A549 (cell line): Measurements from ENCODE around the gene CPXM1. TPM values are rescaled to one million over a fixed set of nuclear protein-coding genes. Genes with fewer than 3 reads are reported as not detected.
A peak's percentile ranks its signal among the peaks of the same experiment; 100 is the strongest.

Experiments used
- ATAC-seq, 2 experiments: fragments of 200-7000 bp in 1 of 2; fragments of >200 bp in 1 of 2; cut with Nextera tagmentation in 1 of 2; cut with Tn5 transposase in 1 of 2; 3 replicates each; pipeline versions ENCODE4 v1.8.0 to v1.9.1; 2018 to 2020; ENCODE audit warnings: mild to moderate bottlenecking in 1 of 2, moderate library complexity in 1 of 2
- CTCF ChIA-PET: fragments of 300-600 bp; sonication (Branson Sonifier 250); formaldehyde crosslinking; extraction: SDS; loops from one replicate; lab custom pipeline; 2021; ENCODE audit warnings: antibody characterized with exemption, inconsistent platforms; lab: Yijun Ruan, JAX
- POLR2A ChIA-PET: fragments of 350-600 bp; formaldehyde crosslinking; extraction: SDS; loops from one replicate; lab custom pipeline; 2021; ENCODE audit warnings: antibody characterized with exemption, inconsistent platforms; lab: Yijun Ruan, JAX
- DNase-seq, 2 experiments: peaks; one replicate each; pipeline versions ENCODE4 v3.0.0 to v3.0.0-alpha.2; 2011 to 2016; ENCODE audit warnings: low read depth in 1 of 2, low spot score in 1 of 2
- FAIRE-seq: peaks from 2 replicates; lab custom pipeline; 2011; peaks lifted over from hg19 to GRCh38; lab: Jason Lieb, UNC
- H3K27ac ChIP-seq, 2 experiments: fragments of >200 bp; sonication (Bioruptor Twin); formaldehyde crosslinking; 3 replicates each; pipeline ENCODE4 v1.5.1; 2016 to 2017
- H3K4me1 ChIP-seq: fragments of >200 bp; sonication (Bioruptor Twin); formaldehyde crosslinking; 3 replicates; pipeline ENCODE4 v1.6.1; 2016
- H3K4me2 ChIP-seq: fragments of >200 bp; sonication (Bioruptor Twin); formaldehyde crosslinking; 3 replicates; pipeline ENCODE4 v1.6.1; 2016
- H3K4me3 ChIP-seq: fragments of >200 bp; sonication (Bioruptor Twin); formaldehyde crosslinking; 3 replicates; pipeline ENCODE4 v1.5.1; 2016
- H3K9me3 ChIP-seq: fragments of >200 bp; sonication (Bioruptor Twin); formaldehyde crosslinking; 3 replicates; pipeline ENCODE4 v1.6.1; 2016
- BHLHE40 ChIP-seq: IDR thresholded peaks from 2 replicates; pipeline ENCODE4 v1.6.1; 2012; ENCODE audit warnings: low read depth, low read length, inconsistent platforms
- CTCF ChIP-seq: fragments of >200 bp; sonication (Bioruptor Twin); formaldehyde crosslinking; IDR thresholded peaks from 3 replicates; pipeline ENCODE4 v1.5.1; 2016
- EP300 ChIP-seq, 2 experiments: fragments of >200 bp; sonication (Bioruptor Twin); formaldehyde crosslinking; IDR thresholded peaks; 2 replicates in 1 of 2; 3 replicates in 1 of 2; pipeline ENCODE4 v1.6.1; 2016 to 2017
- HEYL ChIP-seq: fragments of 250-450 bp; sonication (Bioruptor Pico); IDR thresholded peaks from 2 replicates; pipeline ENCODE4 v1.8.0; 2021; ENCODE audit warnings: mild to moderate bottlenecking, moderate library complexity
- HOXB5 ChIP-seq: fragments of 250-450 bp; sonication (Bioruptor Pico); IDR thresholded peaks from 2 replicates; pipeline ENCODE4 v1.5.0; 2020; ENCODE audit warnings: mild to moderate bottlenecking, moderate library complexity
- MYC ChIP-seq: IDR thresholded peaks from 2 replicates; pipeline ENCODE4 v1.6.1; 2012; ENCODE audit warnings: mild to moderate bottlenecking, inconsistent platforms, low read length, improper control_type of control experiment, borderline replicate concordance
- NFE2L2 ChIP-seq: fragments of 150-350 bp; conservative IDR thresholded peaks from 2 replicates; pipeline ENCODE4 v1.6.1; 2014; ENCODE audit warnings: low read length
- NR3C1 ChIP-seq: fragments of >200 bp; sonication (Bioruptor Twin); formaldehyde crosslinking; IDR thresholded peaks from 3 replicates; pipeline ENCODE4 v1.6.1; 2017
- RARB ChIP-seq: fragments of 250-450 bp; sonication (Bioruptor Pico); IDR thresholded peaks from 2 replicates; pipeline ENCODE4 v1.8.0; 2021; ENCODE audit warnings: mild to moderate bottlenecking, moderate library complexity
- SMC3 ChIP-seq: fragments of >200 bp; sonication (Bioruptor Twin); formaldehyde crosslinking; IDR thresholded peaks from 3 replicates; pipeline ENCODE4 v1.6.1; 2018; ENCODE audit warnings: inconsistent platforms
- TFCP2L1 ChIP-seq: fragments of 250-450 bp; sonication (Bioruptor Pico); IDR thresholded peaks from 2 replicates; pipeline ENCODE4 v1.5.0; 2021; ENCODE audit warnings: mild to moderate bottlenecking
- TP53 ChIP-seq: fragments of 250-450 bp; sonication (Bioruptor Pico); IDR thresholded peaks from 2 replicates; pipeline ENCODE4 v1.5.0; 2021; ENCODE audit warnings: mild to moderate bottlenecking, moderate library complexity
- USF2 ChIP-seq: fragments of 450-650 bp; IDR thresholded peaks from 2 replicates; pipeline ENCODE4 v1.6.1; 2014; ENCODE audit warnings: antibody characterized with exemption
- ZNF302 ChIP-seq: fragments of 250-450 bp; sonication (Bioruptor Pico); IDR thresholded peaks from 2 replicates; pipeline ENCODE4 v1.9.0; 2021; ENCODE audit warnings: inconsistent platforms, mild to moderate bottlenecking, moderate library complexity
- ZSCAN20 ChIP-seq: fragments of 250-450 bp; sonication (Bioruptor Pico); IDR thresholded peaks from 2 replicates; pipeline ENCODE4 v1.8.0; 2022; ENCODE audit warnings: mild to moderate bottlenecking, moderate library complexity
- WGBS: methylation state at CpG from one replicate; pipeline ENCODE4 v1.1.6; 2017; ENCODE audit errors: missing lambda C conversion rate; 5-methylcytosine and 5-hydroxymethylcytosine counted together
- polyA plus RNA-seq, 4 experiments: library from polyadenylated mRNA; depleted of rRNA in 3 of 4; stranded (reverse); fragments of >200 nt; fragmentation: RNase III in 1 of 4; extraction: RNeasy Plus Mini Kit Qiagen cat#74134 plus additional on column Dnase treatment in 1 of 4; gene quantifications; 2 replicates in 3 of 4; 3 replicates in 1 of 4; pipeline ENCODE4 v1.2.3, GENCODE V29; 2011 to 2017
- TF ChIP-seq, protein P1 (sequence below): IDR thresholded peaks from 2 replicates; pipeline ENCODE4 v1.6.1; 2012; ENCODE audit warnings: low read depth, borderline replicate concordance
- TF ChIP-seq, protein P2 (sequence below): IDR thresholded peaks from 2 replicates; pipeline ENCODE4 v1.6.1; 2012
- TF ChIP-seq, protein P3 (sequence below): fragments of 150-350 bp; IDR thresholded peaks from 2 replicates; pipeline ENCODE4 v1.6.1; 2014; ENCODE audit warnings: low read depth, mild to moderate bottlenecking, low read length

The CPXM1 gene
- polyA plus RNA-seq, 2 of the 4 experiments (the other 2 are of a cell fraction) = not detected

- no peaks in the 10 kb centered on the region for H3K9me3 ChIP-seq
- TF ChIP-seq NR3C1 = no peak
- no peak for TF ChIP-seq MYC
- no peak for TF ChIP-seq HOXB5
- TF ChIP-seq, protein P1, sequence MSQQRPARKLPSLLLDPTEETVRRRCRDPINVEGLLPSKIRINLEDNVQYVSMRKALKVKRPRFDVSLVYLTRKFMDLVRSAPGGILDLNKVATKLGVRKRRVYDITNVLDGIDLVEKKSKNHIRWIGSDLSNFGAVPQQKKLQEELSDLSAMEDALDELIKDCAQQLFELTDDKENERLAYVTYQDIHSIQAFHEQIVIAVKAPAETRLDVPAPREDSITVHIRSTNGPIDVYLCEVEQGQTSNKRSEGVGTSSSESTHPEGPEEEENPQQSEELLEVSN = no peak
- no peak for TF ChIP-seq HEYL (CRISPR knock-in tag)
- no peak for TF ChIP-seq BHLHE40
- TF ChIP-seq, all 56 proteins: peak for 0
- WGBS = 76% methylated on average over 30 of the region's 30 CpGs
- POLR2A ChIA-PET = no interaction called here
- H3K4me3 ChIP-seq = no peak overlapping the region; the same call in 2 of the 3 replicates
- DNase-seq (no peak), ATAC-seq (no peak), FAIRE-seq (no peak)
- H3K4me2 ChIP-seq = peak overlapping the region; percentile 96
- peak overlapping the region; percentile 31 to 63; a peak in 3 of 6 replicates for H3K27ac ChIP-seq
- CTCF ChIA-PET = interaction anchor here (0.5 to 1.4 kb wide), 4 partner anchors 9 to 304 kb away, joined by 3 to 6 read pairs (median 4); no protein-coding TSS in a partner anchor
- peaks cover 44% of the 10 kb centered on the region for H3K4me1 ChIP-seq
Observed at GRCh38 chr20:2749951-2750490, 50.4 kb downstream of the CPXM1 start.

DNA sequence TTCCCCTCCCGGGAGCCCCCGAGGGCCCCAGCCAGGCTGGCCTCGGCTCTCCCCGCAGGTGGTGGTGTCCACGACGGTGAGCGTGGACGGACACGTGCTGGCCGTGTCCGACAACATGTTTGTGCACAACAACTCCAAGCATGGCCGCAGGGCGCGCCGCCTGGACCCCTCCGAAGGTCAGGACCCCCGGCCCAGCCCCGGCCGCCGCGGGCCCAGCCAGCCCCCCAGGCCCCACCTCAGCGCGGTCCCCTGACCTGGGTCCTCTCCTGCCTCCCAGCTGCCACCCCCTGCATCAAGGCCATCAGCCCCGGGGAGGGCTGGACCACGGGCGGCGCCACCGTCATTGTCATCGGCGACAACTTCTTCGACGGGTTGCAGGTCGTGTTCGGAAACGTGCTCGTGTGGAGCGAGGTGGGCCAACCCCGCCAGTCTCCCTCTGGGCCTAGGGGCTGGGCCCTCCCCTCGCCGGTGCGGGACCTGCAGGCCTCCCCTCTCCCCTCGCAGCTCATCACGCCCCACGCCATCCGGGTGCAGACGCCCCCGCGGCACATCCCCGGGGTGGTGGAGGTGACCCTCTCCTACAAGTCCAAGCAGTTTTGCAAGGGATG is 51.0 kb downstream of the CPXM1 start:
- Histone ChIP-seq H3K27ac (no peak overlapping the region), H3K4me2 (no peak overlapping the region), H3K4me3 (no peak overlapping the region), H3K9me3 (no peaks in the 10 kb centered on the region), H3K4me1 (peaks cover 44% of the 10 kb centered on the region)
- TF ChIP-seq USF2 = no peak
- no peak for TF ChIP-seq ZSCAN20 (CRISPR knock-in tag)
- TF ChIP-seq MYC = no peak
- TF ChIP-seq, protein P2, sequence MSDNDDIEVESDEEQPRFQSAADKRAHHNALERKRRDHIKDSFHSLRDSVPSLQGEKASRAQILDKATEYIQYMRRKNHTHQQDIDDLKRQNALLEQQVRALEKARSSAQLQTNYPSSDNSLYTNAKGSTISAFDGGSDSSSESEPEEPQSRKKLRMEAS = no peak
- TF ChIP-seq EP300 (IDR thresholded peaks at IDR 0.05) = no peak
- no peak for TF ChIP-seq TP53
- no peak for TF ChIP-seq TFCP2L1 (CRISPR knock-in tag)
- TF ChIP-seq CTCF = no peak
- TF ChIP-seq NFE2L2 = no peak
- no peak for TF ChIP-seq RARB (CRISPR knock-in tag)
- TF ChIP-seq, protein P3, sequence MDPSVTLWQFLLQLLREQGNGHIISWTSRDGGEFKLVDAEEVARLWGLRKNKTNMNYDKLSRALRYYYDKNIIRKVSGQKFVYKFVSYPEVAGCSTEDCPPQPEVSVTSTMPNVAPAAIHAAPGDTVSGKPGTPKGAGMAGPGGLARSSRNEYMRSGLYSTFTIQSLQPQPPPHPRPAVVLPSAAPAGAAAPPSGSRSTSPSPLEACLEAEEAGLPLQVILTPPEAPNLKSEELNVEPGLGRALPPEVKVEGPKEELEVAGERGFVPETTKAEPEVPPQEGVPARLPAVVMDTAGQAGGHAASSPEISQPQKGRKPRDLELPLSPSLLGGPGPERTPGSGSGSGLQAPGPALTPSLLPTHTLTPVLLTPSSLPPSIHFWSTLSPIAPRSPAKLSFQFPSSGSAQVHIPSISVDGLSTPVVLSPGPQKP = no peak
- no peak for TF ChIP-seq SMC3
- TF ChIP-seq ZNF302 (CRISPR knock-in tag) = no peak
- TF ChIP-seq HEYL (CRISPR knock-in tag) = no peak
- no peak for TF ChIP-seq HOXB5
- FAIRE-seq (no peak), ATAC-seq (no peak), DNase-seq (no peak)
- 86% methylated on average over 27 of the region's 49 CpGs for WGBS
- POLR2A ChIA-PET = no interaction called here
- CTCF ChIA-PET = interaction anchor here (0.5 to 1.4 kb wide), 3 partner anchors 61 to 304 kb away, joined by 3 to 6 read pairs (median 4); no protein-coding TSS in a partner anchor
